GM12865 (cell line): ENCODE measurements around the gene SCN8A.

Experiments
- DNase-seq: peaks from one replicate; pipeline ENCODE4 v3.0.0; 2010; ENCODE audit warnings: low read depth
- H3K4me3 ChIP-seq: 2 replicates; pipeline ENCODE4 v1.5.1; 2011; ENCODE audit warnings: mild to moderate bottlenecking, low read depth, low read length, control low read depth
- CTCF ChIP-seq: IDR thresholded peaks from 2 replicates; pipeline ENCODE4 v1.5.1; 2011; ENCODE audit warnings: low read length, control low read depth, low read depth, inconsistent platforms; ENCODE audit not compliant: insufficient read depth; ENCODE audit errors: missing control alignments

Gene SCN8A

GRCh38 chr12:51798501-51798900 is 207.5 kb downstream of the SCN8A start:
- no peak for DNase-seq
- H3K4me3 ChIP-seq: no peak overlapping the region
- TF ChIP-seq CTCF: no peak

- no peak overlapping the region for H3K4me3 ChIP-seq
- no peak for DNase-seq
- no peak for TF ChIP-seq CTCF
Observed at GRCh38 chr12:51801027-51801426, 210.0 kb downstream of the SCN8A start.

DNA sequence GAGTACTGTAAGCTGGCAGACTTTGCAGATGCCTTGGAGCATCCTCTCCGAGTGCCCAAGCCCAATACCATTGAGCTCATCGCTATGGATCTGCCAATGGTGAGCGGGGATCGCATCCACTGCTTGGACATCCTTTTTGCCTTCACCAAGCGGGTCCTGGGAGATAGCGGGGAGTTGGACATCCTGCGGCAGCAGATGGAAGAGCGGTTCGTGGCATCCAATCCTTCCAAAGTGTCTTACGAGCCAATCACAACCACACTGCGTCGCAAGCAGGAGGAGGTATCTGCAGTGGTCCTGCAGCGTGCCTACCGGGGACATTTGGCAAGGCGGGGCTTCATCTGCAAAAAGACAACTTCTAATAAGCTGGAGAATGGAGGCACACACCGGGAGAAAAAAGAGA is 215.9 kb downstream of the SCN8A start:
- no peak for DNase-seq

DNA sequence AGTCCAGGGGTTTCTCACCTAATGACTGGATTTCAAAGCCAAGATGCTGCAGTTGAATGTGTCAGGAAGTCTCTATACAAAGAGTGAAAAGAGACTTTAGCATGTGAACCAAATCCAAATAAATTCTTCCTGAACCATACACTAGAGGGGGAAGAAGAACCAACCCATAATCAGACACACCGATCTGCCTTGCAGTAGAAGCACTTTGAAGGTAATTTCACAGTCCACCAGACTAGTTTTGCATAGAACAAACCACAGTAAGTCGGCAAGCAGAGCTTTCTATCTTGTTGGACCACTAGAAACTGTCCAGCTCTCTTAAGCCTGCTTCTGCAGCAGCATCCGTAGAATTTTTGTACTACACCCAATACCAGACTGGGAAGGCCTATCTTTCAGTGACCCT is 218.2 kb downstream of the SCN8A start:
- no peak for TF ChIP-seq CTCF
- DNase-seq: peak; percentile 25
- no peak overlapping the region for H3K4me3 ChIP-seq

More for the DNA sequence above, 215.9 kb downstream of the SCN8A start:
- TF ChIP-seq CTCF: no peak
- no peak overlapping the region for H3K4me3 ChIP-seq

DNA sequence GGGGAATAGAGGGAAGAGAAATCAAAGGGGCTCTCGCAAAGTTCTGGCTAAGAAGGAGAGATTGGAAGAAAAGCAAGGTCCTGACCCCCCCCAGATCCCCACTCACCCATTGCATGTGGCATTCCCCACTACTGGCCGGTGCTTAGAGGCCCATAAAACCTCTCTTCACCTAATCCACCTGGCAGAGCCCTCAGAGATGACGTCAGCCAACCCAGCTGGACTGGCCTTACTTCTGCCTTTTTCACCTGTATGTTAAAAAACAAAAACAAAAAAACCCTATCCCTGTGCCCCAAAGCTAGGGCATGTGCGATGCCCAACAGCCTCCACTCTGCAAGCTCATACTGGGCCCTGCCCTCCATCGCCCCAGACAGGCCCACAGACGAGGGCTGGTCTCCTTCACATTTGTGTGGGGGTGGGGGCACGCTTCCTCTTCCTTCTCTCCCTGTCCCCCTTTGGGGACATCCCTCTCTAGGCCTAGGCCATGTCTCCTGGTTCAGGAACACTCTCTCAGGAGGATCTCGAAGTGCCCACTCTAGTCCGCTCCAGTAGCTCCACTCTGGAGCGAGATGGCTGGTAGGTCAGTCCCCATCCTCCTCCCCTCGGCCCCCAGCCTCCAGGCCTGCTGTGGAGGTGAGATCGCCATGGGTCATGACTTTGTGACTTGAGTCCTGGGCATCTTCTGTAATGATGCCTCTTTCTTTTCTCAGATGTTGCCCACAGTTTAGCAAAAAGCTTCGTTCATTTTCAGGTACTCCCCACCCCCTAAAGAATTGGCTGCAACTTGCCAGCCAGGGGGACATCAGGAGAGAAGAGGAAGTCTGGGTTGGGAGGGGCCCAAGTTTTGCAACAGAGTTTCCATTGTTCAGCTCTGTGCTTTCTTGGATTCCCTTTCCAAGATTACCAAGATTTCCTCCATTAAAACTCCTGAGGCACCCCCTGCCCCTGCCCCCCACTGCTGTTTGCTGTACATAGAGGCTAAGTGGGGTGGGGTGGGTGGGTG is 220.5 kb downstream of the SCN8A start:
- no peak for TF ChIP-seq CTCF
- no peak overlapping the region for H3K4me3 ChIP-seq
- DNase-seq: no peak

DNA sequence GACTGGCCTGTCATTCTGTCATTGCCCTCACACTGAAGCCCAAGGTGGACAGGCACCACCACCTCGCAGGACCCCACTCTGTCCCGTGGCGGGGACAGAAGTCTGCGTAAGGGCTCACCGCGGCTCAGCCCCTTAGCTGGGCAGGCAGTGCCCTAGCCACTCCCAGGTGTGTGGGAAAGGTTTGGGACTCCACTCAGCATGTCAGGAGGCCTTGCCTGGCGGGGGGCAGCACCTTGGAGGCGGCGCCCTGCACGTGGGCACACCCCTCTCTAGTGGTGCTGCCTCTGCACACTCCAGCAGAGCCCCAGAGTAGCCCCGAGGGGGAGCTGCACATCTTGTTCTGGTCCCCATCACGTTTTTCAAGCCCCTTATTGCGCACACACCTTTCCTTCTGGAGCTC is 221.8 kb downstream of the SCN8A start:
- no peak overlapping the region for H3K4me3 ChIP-seq
- no peak for TF ChIP-seq CTCF
- no peak for DNase-seq
